ENCODE results near the gene PLXNA4.

- TF ChIP-seq CTCF (IDR thresholded peaks at IDR 0.05; ENCODE audit: low read depth, low read length) (no peak), POLR2A (IDR thresholded peaks at IDR 0.05; ENCODE audit: extremely low read depth, insufficient read length) (no peak), MAX (IDR thresholded peaks at IDR 0.05; ENCODE audit: low read depth, low read length) (no peak)
Measured at GRCh38 chr7:132414857-132415256, 161.4 kb downstream of the PLXNA4 start.
